DMS53 treated with DMSO at 0.1 percent for 48 hours (cell line): ENCODE measurements around the gene TBRG4.
"Not testable (repeated sequence)": the region's sequence is repeated elsewhere in the genome, so short reads cannot be mapped to it uniquely, and the experiment has no call there.

Source experiments
- DNase-seq: peaks from one replicate; lab custom pipeline; 2025; ENCODE audit not compliant: unreplicated experiment; lab: John Stamatoyannopoulos, UW

The TBRG4 gene

GRCh38 chr7:45111298-45112223, at the start of gene TBRG4:
TBRG4 (minus strand) TSS chr7:45111697; CDS start chr7:45109237, 2,460 bp downstream.
- DNase-seq, result peak; percentile 90

GRCh38 chr7:45161138-45161537, 49.6 kb upstream of the TBRG4 start:
- no peak for DNase-seq

- no peak for DNase-seq
Measured at GRCh38 chr7:45160417-45160881, 49.0 kb upstream of the TBRG4 start.

- no peak for DNase-seq
Measured at GRCh38 chr7:45159296-45159695, 47.8 kb upstream of the TBRG4 start.

GRCh38 chr7:45158471-45158870, 47.0 kb upstream of the TBRG4 start:
- DNase-seq, result no peak

- no peak for DNase-seq
Measured at GRCh38 chr7:45157653-45158401, 46.3 kb upstream of the TBRG4 start, which contains the start of gene RAMP3. RAMP3 (plus strand) TSS chr7:45157791; CDS start chr7:45157829, 38 bp downstream.

- no peak for DNase-seq
Measured at GRCh38 chr7:45157286-45157652, 45.8 kb upstream of the TBRG4 start.

GRCh38 chr7:45156516-45157272, 45.2 kb upstream of the TBRG4 start:
- DNase-seq, result no peak

GRCh38 chr7:45155941-45156340, 44.4 kb upstream of the TBRG4 start:
- no peak for DNase-seq

- DNase-seq, result no peak
Measured at GRCh38 chr7:45155357-45155900, 43.9 kb upstream of the TBRG4 start.

- DNase-seq, result not testable (repeated sequence)
Measured at GRCh38 chr7:45153861-45154260, 42.4 kb upstream of the TBRG4 start.

GRCh38 chr7:45153233-45153632, 41.7 kb upstream of the TBRG4 start:
- DNase-seq, result no peak

- no peak for DNase-seq
Measured at GRCh38 chr7:45151967-45152366, 40.5 kb upstream of the TBRG4 start.

GRCh38 chr7:45151131-45151684, 39.7 kb upstream of the TBRG4 start:
- DNase-seq, result no peak

GRCh38 chr7:45150199-45150598, 38.7 kb upstream of the TBRG4 start:
- no peak for DNase-seq

GRCh38 chr7:45149606-45150005, 38.1 kb upstream of the TBRG4 start:
- DNase-seq, result no peak

- no peak for DNase-seq
Measured at GRCh38 chr7:45148653-45148973, 37.1 kb upstream of the TBRG4 start.

- DNase-seq, result peak; percentile 11
Measured at GRCh38 chr7:45147858-45148652, 36.6 kb upstream of the TBRG4 start.

GRCh38 chr7:45146531-45147379, 35.3 kb upstream of the TBRG4 start:
- DNase-seq, result no peak
